GM19328 (cell line): ENCODE data around the gene SCYGR2.
"Not testable (repeated sequence)": the region's sequence is repeated elsewhere in the genome, so short reads cannot be mapped to it uniquely, and the experiment has no call there.

Experiments
- ATAC-seq: cut with Tn5 transposase; IDR thresholded peaks from one replicate; pipeline ENCODE4 v1.9.1; 2021; ENCODE audit warnings: mild to moderate bottlenecking, moderate library complexity; ENCODE audit not compliant: unreplicated experiment

SCYGR2 gene

GRCh38 chr2:227598835-227599503 lies at the start of gene SCYGR2:
TSS of gene SCYGR2 (plus strand) at chr2:227598893. CDS start at chr2:227598893, 0 bp downstream.
- ATAC-seq: not testable (repeated sequence)

- ATAC-seq: no peak
These were observed 46.9 kb upstream of the SCYGR2 start for GRCh38 chr2:227551836-227552235.

GRCh38 chr2:227562581-227562980 lies 36.1 kb upstream of the SCYGR2 start:
- no peak for ATAC-seq

- ATAC-seq: no peak
These were observed 33.6 kb upstream of the SCYGR2 start for GRCh38 chr2:227565080-227565479.

- ATAC-seq: no peak
These were observed 32.7 kb upstream of the SCYGR2 start for GRCh38 chr2:227566012-227566411.

- no peak for ATAC-seq
These were observed 29.9 kb upstream of the SCYGR2 start for GRCh38 chr2:227568852-227569169.

GRCh38 chr2:227570615-227571014 lies 28.1 kb upstream of the SCYGR2 start:
- ATAC-seq: no peak

- ATAC-seq: no peak
These were observed 22.6 kb upstream of the SCYGR2 start for GRCh38 chr2:227576110-227576509.

GRCh38 chr2:227576812-227577211 lies 21.9 kb upstream of the SCYGR2 start:
- ATAC-seq: no peak

- no peak for ATAC-seq
These were observed 21.1 kb upstream of the SCYGR2 start for GRCh38 chr2:227577555-227577954.

- ATAC-seq: no peak
These were observed 20.1 kb upstream of the SCYGR2 start for GRCh38 chr2:227578642-227579041.

- ATAC-seq: no peak
These were observed 18.9 kb upstream of the SCYGR2 start for GRCh38 chr2:227579791-227580190.

- no peak for ATAC-seq
These were observed 16.3 kb upstream of the SCYGR2 start for GRCh38 chr2:227582369-227582768.

- ATAC-seq: no peak
These were observed 5.9 kb upstream of the SCYGR2 start for GRCh38 chr2:227592694-227593387.

- no peak for ATAC-seq
These were observed 2.9 kb upstream of the SCYGR2 start for GRCh38 chr2:227595797-227596196.

- no peak for ATAC-seq
These were observed 1.7 kb upstream of the SCYGR2 start for GRCh38 chr2:227597036-227597435.

- no peak for ATAC-seq
These were observed 695 bp upstream of the SCYGR2 start for GRCh38 chr2:227597998-227598397.

- ATAC-seq: no peak
These were observed 3.7 kb downstream of the SCYGR2 start for GRCh38 chr2:227602358-227602757.

GRCh38 chr2:227606476-227606875 lies 7.8 kb downstream of the SCYGR2 start:
- no peak for ATAC-seq

GRCh38 chr2:227607941-227608340 lies 9.2 kb downstream of the SCYGR2 start:
- ATAC-seq: no peak

GRCh38 chr2:227608561-227609338 lies 10.1 kb downstream of the SCYGR2 start:
- no peak for ATAC-seq

- ATAC-seq: no peak
These were observed 11.4 kb downstream of the SCYGR2 start for GRCh38 chr2:227610123-227610522.
